PC-9 (cell line): ENCODE data around the gene SYNPR. TPM values are rescaled to one million over a fixed set of nuclear protein-coding genes. Genes with fewer than 3 reads are reported as not detected.

Source experiments
- BruUV-seq: library from RNA; stranded (reverse); fragments of 400-500 nt; replicated peaks from 2 replicates; lab custom pipeline; 2021; lab: Mats Ljungman, UMichigan
- CTCF ChIA-PET: fragments of 300-600 bp; sonication (Branson Sonifier 250); formaldehyde crosslinking; loops from one replicate; lab custom pipeline; 2022; ENCODE audit warnings: antibody characterized with exemption; lab: Charles Lee
- POLR2A ChIA-PET: fragments of 300-600 bp; sonication (Branson Sonifier 250); formaldehyde crosslinking; loops from one replicate; lab custom pipeline; 2022; ENCODE audit warnings: antibody characterized with exemption; ENCODE audit not compliant: unreplicated experiment; lab: Charles Lee
- DNase-seq, 2 experiments: peaks; one replicate each; pipeline versions ENCODE4 v3.0.0 to v3.0.0-alpha.2; 2015 to 2022; ENCODE audit warnings: mixed read lengths in 1 of 2
- H2AFZ ChIP-seq: fragments of 200-600 bp; sonication (generic); 2 replicates; pipeline ENCODE4 v1.8.1; 2017; ENCODE audit warnings: antibody characterized with exemption
- H3F3A ChIP-seq: fragments of 200-600 bp; sonication (generic); 2 replicates; pipeline ENCODE4 v1.8.1; 2017; ENCODE audit warnings: antibody characterized with exemption, mild to moderate bottlenecking, low read depth; ENCODE audit not compliant: insufficient read depth
- H3K27ac ChIP-seq: fragments of 200-600 bp; sonication (generic); 2 replicates; pipeline ENCODE4 v1.6.1; 2016; ENCODE audit warnings: mixed run types
- H3K27me3 ChIP-seq: fragments of 200-600 bp; sonication (generic); 2 replicates; pipeline ENCODE4 v1.6.1; 2016; ENCODE audit warnings: low read depth, mixed run types; ENCODE audit not compliant: insufficient read depth
- H3K36me3 ChIP-seq: fragments of 200-600 bp; sonication (generic); 2 replicates; pipeline ENCODE4 v1.6.1; 2016; ENCODE audit warnings: low read depth, mixed run types
- H3K4me1 ChIP-seq: fragments of 200-600 bp; sonication (generic); replicated peaks from 2 replicates; pipeline ENCODE4 v1.6.1; 2016; ENCODE audit warnings: mixed run types; ENCODE audit not compliant: insufficient read depth
- H3K4me2 ChIP-seq: fragments of 200-600 bp; sonication (generic); 2 replicates; pipeline ENCODE4 v1.6.1; 2017; ENCODE audit warnings: mixed run types
- H3K4me3 ChIP-seq: fragments of 200-600 bp; sonication (generic); 2 replicates; pipeline ENCODE4 v1.6.1; 2016; ENCODE audit warnings: mixed run types
- H3K79me2 ChIP-seq: fragments of 200-600 bp; sonication (generic); 2 replicates; pipeline ENCODE4 v1.6.1; 2017; ENCODE audit warnings: low read depth, mixed run types
- H3K9me2 ChIP-seq: fragments of 200-600 bp; sonication (generic); 2 replicates; pipeline ENCODE4 v1.8.1; 2017; ENCODE audit warnings: mild to moderate bottlenecking; ENCODE audit not compliant: insufficient read depth
- H3K9me3 ChIP-seq: fragments of 200-600 bp; sonication (generic); 2 replicates; pipeline ENCODE4 v1.8.1; 2016; ENCODE audit warnings: low read depth; ENCODE audit not compliant: insufficient read depth
- H4K20me1 ChIP-seq: fragments of 200-600 bp; sonication (generic); 2 replicates; pipeline ENCODE4 v1.8.1; 2017; ENCODE audit not compliant: insufficient read depth
- EZH2 ChIP-seq: fragments of 200-600 bp; sonication (generic); IDR thresholded peaks from 2 replicates; pipeline ENCODE4 v1.8.0; 2017; ENCODE audit warnings: antibody characterized with exemption, low read depth
- intact Hi-C: fragments of 100-400 bp; cut with micrococcal nuclease; formaldehyde crosslinking; loops from one replicate; pipeline ENCODE4 v1.10.0; 2022; ENCODE audit not compliant: unreplicated experiment
- total RNA-seq: library from RNA; stranded (reverse); gene quantifications from 2 replicates; pipeline ENCODE4 v1.2.3, GENCODE V29; 2021
- TF ChIP-seq, protein P1 (sequence below): fragments of 200-600 bp; sonication (generic); conservative IDR thresholded peaks from 2 replicates; pipeline ENCODE4 v1.6.1; 2017; ENCODE audit warnings: mixed run types, antibody characterized with exemption, mild to moderate bottlenecking, moderate library complexity

SYNPR gene
- total RNA-seq, 1 experiment from 2014 or later = not detected

DNA sequence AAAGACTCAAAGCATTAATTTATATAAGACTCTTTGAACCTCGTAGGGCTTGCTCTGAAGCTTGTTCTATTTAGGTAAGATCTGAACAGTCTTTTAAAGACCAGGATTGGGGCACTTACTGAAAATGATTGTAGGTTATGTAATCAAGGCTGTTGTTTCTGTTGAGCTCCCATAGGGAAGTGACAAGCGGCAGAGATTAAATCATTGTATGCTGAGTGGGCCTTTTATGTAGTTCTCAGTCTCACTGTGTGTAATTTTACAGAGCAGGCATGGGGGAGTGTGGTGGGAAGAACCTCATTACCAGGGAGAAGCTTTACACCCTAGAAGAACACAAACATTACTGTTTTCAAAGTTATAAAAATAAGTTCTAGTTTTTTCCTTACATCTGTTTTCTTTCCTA lies 214.4 kb downstream of the SYNPR start:
- no peaks in the 10 kb centered on the region for H3F3A ChIP-seq
- no peak overlapping the region for H3K27ac ChIP-seq
- no peaks in the 10 kb centered on the region for H4K20me1 ChIP-seq
- TF ChIP-seq EZH2 = no peak
- TF ChIP-seq, protein P1, sequence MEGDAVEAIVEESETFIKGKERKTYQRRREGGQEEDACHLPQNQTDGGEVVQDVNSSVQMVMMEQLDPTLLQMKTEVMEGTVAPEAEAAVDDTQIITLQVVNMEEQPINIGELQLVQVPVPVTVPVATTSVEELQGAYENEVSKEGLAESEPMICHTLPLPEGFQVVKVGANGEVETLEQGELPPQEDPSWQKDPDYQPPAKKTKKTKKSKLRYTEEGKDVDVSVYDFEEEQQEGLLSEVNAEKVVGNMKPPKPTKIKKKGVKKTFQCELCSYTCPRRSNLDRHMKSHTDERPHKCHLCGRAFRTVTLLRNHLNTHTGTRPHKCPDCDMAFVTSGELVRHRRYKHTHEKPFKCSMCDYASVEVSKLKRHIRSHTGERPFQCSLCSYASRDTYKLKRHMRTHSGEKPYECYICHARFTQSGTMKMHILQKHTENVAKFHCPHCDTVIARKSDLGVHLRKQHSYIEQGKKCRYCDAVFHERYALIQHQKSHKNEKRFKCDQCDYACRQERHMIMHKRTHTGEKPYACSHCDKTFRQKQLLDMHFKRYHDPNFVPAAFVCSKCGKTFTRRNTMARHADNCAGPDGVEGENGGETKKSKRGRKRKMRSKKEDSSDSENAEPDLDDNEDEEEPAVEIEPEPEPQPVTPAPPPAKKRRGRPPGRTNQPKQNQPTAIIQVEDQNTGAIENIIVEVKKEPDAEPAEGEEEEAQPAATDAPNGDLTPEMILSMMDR = no peak
- no peaks in the 10 kb centered on the region for H3K27me3 ChIP-seq
- no peaks in the 10 kb centered on the region for H3K9me2 ChIP-seq
- no peaks in the 10 kb centered on the region for H3K79me2 ChIP-seq
- no peaks in the 10 kb centered on the region for H3K4me1 ChIP-seq
- no peak overlapping the region for H2AFZ ChIP-seq
- no peaks in the 10 kb centered on the region for H3K9me3 ChIP-seq
- BruUV-seq = no TSS peak
- ChIA-PET CTCF (no interaction called here), POLR2A (no interaction called here)
- intact Hi-C loops = no loop called here
- DNase-seq = no peak
- no peaks in the 10 kb centered on the region for H3K36me3 ChIP-seq
- H3K4me2 ChIP-seq = no peak overlapping the region
- no peak overlapping the region for H3K4me3 ChIP-seq

DNA sequence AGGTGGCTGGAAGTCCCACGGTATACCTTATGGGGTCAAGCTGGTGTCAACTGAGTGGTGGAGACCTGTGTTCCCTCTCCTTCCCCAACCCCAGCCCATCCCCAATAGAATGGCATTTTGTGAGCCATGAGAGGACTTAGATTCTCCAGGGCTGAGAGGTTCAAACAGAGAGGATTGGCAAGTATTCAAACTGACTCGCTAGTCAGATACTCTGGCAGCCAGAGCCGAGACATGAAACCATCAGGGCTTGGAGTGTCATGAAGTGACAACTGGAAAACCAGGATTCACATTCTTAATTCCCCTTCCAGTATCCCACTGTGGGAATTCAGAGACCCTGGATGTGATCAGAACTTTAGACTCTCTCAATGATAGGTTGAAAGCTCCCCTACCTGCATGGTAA lies 215.0 kb downstream of the SYNPR start:
- Histone ChIP-seq H3K27ac (no peak overlapping the region), H3K36me3 (no peaks in the 10 kb centered on the region), H3K9me2 (no peaks in the 10 kb centered on the region), H3K4me3 (no peak overlapping the region), H3K79me2 (no peaks in the 10 kb centered on the region), H3F3A (no peaks in the 10 kb centered on the region), H4K20me1 (no peaks in the 10 kb centered on the region), H3K27me3 (no peaks in the 10 kb centered on the region), H2AFZ (no peak overlapping the region), H3K9me3 (no peaks in the 10 kb centered on the region), H3K4me2 (no peak overlapping the region), H3K4me1 (no peaks in the 10 kb centered on the region)
- no peak for DNase-seq
- ChIA-PET POLR2A (no interaction called here), CTCF (no interaction called here)
- TF ChIP-seq, protein P1 = no peak
- TF ChIP-seq EZH2 = no peak
- intact Hi-C loops = no loop called here
- no TSS peak for BruUV-seq

DNA sequence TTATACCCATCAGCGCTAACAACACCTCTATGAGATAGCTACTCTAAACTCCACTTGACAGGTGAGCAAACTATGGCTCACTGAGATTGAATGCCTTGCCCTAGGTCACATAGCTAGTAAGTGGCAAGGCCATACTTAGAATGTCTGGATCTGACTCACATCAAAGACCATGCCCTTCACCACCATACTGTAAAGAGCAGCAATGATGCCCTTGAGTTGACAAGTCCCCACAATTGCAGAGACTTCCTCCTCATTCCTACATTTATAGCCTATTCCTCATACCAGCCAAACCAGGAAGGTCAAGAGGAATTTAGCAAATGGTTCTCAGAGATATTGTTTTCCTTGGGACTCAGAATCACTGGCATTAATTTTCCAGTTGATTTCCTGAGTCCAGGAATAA lies 216.5 kb downstream of the SYNPR start:
- ChIA-PET POLR2A (no interaction called here), CTCF (no interaction called here)
- Histone ChIP-seq H3K9me2 (no peaks in the 10 kb centered on the region), H3F3A (no peaks in the 10 kb centered on the region), H3K4me2 (no peak overlapping the region), H3K9me3 (no peaks in the 10 kb centered on the region), H2AFZ (no peak overlapping the region), H3K4me3 (no peak overlapping the region), H3K79me2 (no peaks in the 10 kb centered on the region), H3K36me3 (no peaks in the 10 kb centered on the region), H3K27me3 (no peaks in the 10 kb centered on the region), H3K27ac (no peak overlapping the region), H3K4me1 (no peaks in the 10 kb centered on the region), H4K20me1 (no peaks in the 10 kb centered on the region)
- TF ChIP-seq, protein P1 = no peak
- TF ChIP-seq EZH2 = no peak
- intact Hi-C loops = no loop called here
- BruUV-seq = no TSS peak
- no peak for DNase-seq
